ENCODE results near the gene RNF149.

RNF149 gene

GRCh38 chr2:101349893-101350662 lies 41.6 kb upstream of the RNF149 start:
- DNase-seq (ENCODE audit: insufficient read length, low spot score) (no peak), FAIRE-seq (no peak)
- TF ChIP-seq TAF1 (IDR thresholded peaks at IDR 0.05; ENCODE audit: low read depth, low read length), result no peak
- TF ChIP-seq POU2F2 (IDR thresholded peaks at IDR 0.05; ENCODE audit: low read depth, low read length), result no peak
- TF ChIP-seq SPI1 (IDR thresholded peaks at IDR 0.05; ENCODE audit: low read depth, low read length), result no peak
- no peak for TF ChIP-seq POLR2A (IDR thresholded peaks at IDR 0.05; ENCODE audit: low read depth, low read length)
- TF ChIP-seq POLR2AphosphoS5 (IDR thresholded peaks at IDR 0.05; ENCODE audit: low read depth, low read length), result no peak
- TF ChIP-seq PAX5 (IDR thresholded peaks at IDR 0.05; ENCODE audit: insufficient read depth, low read length, severe bottlenecking), result no peak

GRCh38 chr2:101348883-101349282 lies 40.4 kb upstream of the RNF149 start:
- no peak for TF ChIP-seq POLR2A (IDR thresholded peaks at IDR 0.05; ENCODE audit: low read depth, low read length)
- TF ChIP-seq PAX5 (IDR thresholded peaks at IDR 0.05; ENCODE audit: insufficient read depth, low read length, severe bottlenecking), result no peak
- no peak for TF ChIP-seq POU2F2 (IDR thresholded peaks at IDR 0.05; ENCODE audit: low read depth, low read length)
- TF ChIP-seq TAF1 (IDR thresholded peaks at IDR 0.05; ENCODE audit: low read depth, low read length), result no peak
- TF ChIP-seq SPI1 (IDR thresholded peaks at IDR 0.05; ENCODE audit: low read depth, low read length), result no peak
- TF ChIP-seq POLR2AphosphoS5 (IDR thresholded peaks at IDR 0.05; ENCODE audit: low read depth, low read length), result no peak
- FAIRE-seq (no peak), DNase-seq (ENCODE audit: insufficient read length, low spot score) (no peak)

- FAIRE-seq (no peak), DNase-seq (ENCODE audit: insufficient read length, low spot score) (no peak)
- TF ChIP-seq POLR2AphosphoS5 (IDR thresholded peaks at IDR 0.05; ENCODE audit: low read depth, low read length) (no peak), PAX5 (IDR thresholded peaks at IDR 0.05; ENCODE audit: insufficient read depth, low read length, severe bottlenecking) (no peak), POLR2A (IDR thresholded peaks at IDR 0.05; ENCODE audit: low read depth, low read length) (no peak), POU2F2 (IDR thresholded peaks at IDR 0.05; ENCODE audit: low read depth, low read length) (no peak), TAF1 (IDR thresholded peaks at IDR 0.05; ENCODE audit: low read depth, low read length) (no peak)
Observed at GRCh38 chr2:101346909-101347308, 38.4 kb upstream of the RNF149 start.

GRCh38 chr2:101344137-101344536 lies 35.6 kb upstream of the RNF149 start:
- DNase-seq (ENCODE audit: insufficient read length, low spot score), result no peak
- no peak for FAIRE-seq
- TF ChIP-seq POLR2A (IDR thresholded peaks at IDR 0.05; ENCODE audit: low read depth, low read length) (no peak), TAF1 (IDR thresholded peaks at IDR 0.05; ENCODE audit: low read depth, low read length) (no peak), POLR2AphosphoS5 (IDR thresholded peaks at IDR 0.05; ENCODE audit: low read depth, low read length) (no peak), SPI1 (IDR thresholded peaks at IDR 0.05; ENCODE audit: low read depth, low read length) (no peak), POU2F2 (IDR thresholded peaks at IDR 0.05; ENCODE audit: low read depth, low read length) (no peak), PAX5 (IDR thresholded peaks at IDR 0.05; ENCODE audit: insufficient read depth, low read length, severe bottlenecking) (no peak)

- DNase-seq (ENCODE audit: insufficient read length, low spot score), result no peak
- no peak for FAIRE-seq
- no peak for TF ChIP-seq POLR2A (IDR thresholded peaks at IDR 0.05; ENCODE audit: low read depth, low read length)
- TF ChIP-seq PAX5 (IDR thresholded peaks at IDR 0.05; ENCODE audit: insufficient read depth, low read length, severe bottlenecking), result no peak
- no peak for TF ChIP-seq TAF1 (IDR thresholded peaks at IDR 0.05; ENCODE audit: low read depth, low read length)
- no peak for TF ChIP-seq POLR2AphosphoS5 (IDR thresholded peaks at IDR 0.05; ENCODE audit: low read depth, low read length)
- TF ChIP-seq POU2F2 (IDR thresholded peaks at IDR 0.05; ENCODE audit: low read depth, low read length), result no peak
- TF ChIP-seq SPI1 (IDR thresholded peaks at IDR 0.05; ENCODE audit: low read depth, low read length), result no peak
Observed at GRCh38 chr2:101342625-101343008, 34.1 kb upstream of the RNF149 start.

- TF ChIP-seq POLR2A (IDR thresholded peaks at IDR 0.05; ENCODE audit: low read depth, low read length), result no peak
- TF ChIP-seq PAX5 (IDR thresholded peaks at IDR 0.05; ENCODE audit: insufficient read depth, low read length, severe bottlenecking), result no peak
- TF ChIP-seq POU2F2 (IDR thresholded peaks at IDR 0.05; ENCODE audit: low read depth, low read length), result no peak
- TF ChIP-seq POLR2AphosphoS5 (IDR thresholded peaks at IDR 0.05; ENCODE audit: low read depth, low read length), result no peak
- no peak for TF ChIP-seq TAF1 (IDR thresholded peaks at IDR 0.05; ENCODE audit: low read depth, low read length)
- no peak for TF ChIP-seq SPI1 (IDR thresholded peaks at IDR 0.05; ENCODE audit: low read depth, low read length)
- DNase-seq (ENCODE audit: insufficient read length, low spot score) (peak; percentile 60), FAIRE-seq (peak; percentile 5)
Observed at GRCh38 chr2:101341901-101342624, 33.6 kb upstream of the RNF149 start.

GRCh38 chr2:101341421-101341820 lies 32.9 kb upstream of the RNF149 start:
- DNase-seq (ENCODE audit: insufficient read length, low spot score), result no peak
- FAIRE-seq, result no peak
- TF ChIP-seq TAF1 (IDR thresholded peaks at IDR 0.05; ENCODE audit: low read depth, low read length), result no peak
- no peak for TF ChIP-seq POLR2A (IDR thresholded peaks at IDR 0.05; ENCODE audit: low read depth, low read length)
- TF ChIP-seq SPI1 (IDR thresholded peaks at IDR 0.05; ENCODE audit: low read depth, low read length), result no peak
- no peak for TF ChIP-seq POU2F2 (IDR thresholded peaks at IDR 0.05; ENCODE audit: low read depth, low read length)
- TF ChIP-seq POLR2AphosphoS5 (IDR thresholded peaks at IDR 0.05; ENCODE audit: low read depth, low read length), result no peak
- TF ChIP-seq PAX5 (IDR thresholded peaks at IDR 0.05; ENCODE audit: insufficient read depth, low read length, severe bottlenecking), result no peak

- TF ChIP-seq POLR2A (IDR thresholded peaks at IDR 0.05; ENCODE audit: low read depth, low read length) (no peak), PAX5 (IDR thresholded peaks at IDR 0.05; ENCODE audit: insufficient read depth, low read length, severe bottlenecking) (no peak), POLR2AphosphoS5 (IDR thresholded peaks at IDR 0.05; ENCODE audit: low read depth, low read length) (no peak), POU2F2 (IDR thresholded peaks at IDR 0.05; ENCODE audit: low read depth, low read length) (no peak)
- FAIRE-seq (no peak), DNase-seq (ENCODE audit: insufficient read length, low spot score) (no peak)
Observed at GRCh38 chr2:101340141-101340551, 31.6 kb upstream of the RNF149 start.

- FAIRE-seq (no peak), DNase-seq (ENCODE audit: insufficient read length, low spot score) (no peak)
- no peak for TF ChIP-seq POLR2AphosphoS5 (IDR thresholded peaks at IDR 0.05; ENCODE audit: low read depth, low read length)
- TF ChIP-seq SPI1 (IDR thresholded peaks at IDR 0.05; ENCODE audit: low read depth, low read length), result no peak
Observed at GRCh38 chr2:101339266-101339880, 30.9 kb upstream of the RNF149 start.
